HepG2 (cell line): ENCODE measurements around the gene PSMD9. TPM values are rescaled to one million over a fixed set of nuclear protein-coding genes. Genes with fewer than 3 reads are reported as not detected.

ENCODE experiments used
- NFKBIZ ChIP-seq: IDR thresholded peaks from 2 replicates; pipeline ENCODE4 v1.6.1; 2018; ENCODE audit warnings: missing genetic modification reagents, missing compliant biosample characterization
- PITX1 ChIP-seq: sonication (generic); formaldehyde crosslinking; IDR thresholded peaks from 2 replicates; pipeline ENCODE4 v1.5.1; 2020; ENCODE audit warnings: mild to moderate bottlenecking, missing genetic modification reagents
- SETDB1 ChIP-seq: sonication (generic); formaldehyde crosslinking; IDR thresholded peaks from 2 replicates; pipeline ENCODE4 v1.5.1; 2020; ENCODE audit warnings: missing genetic modification reagents, mild to moderate bottlenecking, borderline replicate concordance
- SNAPC2 ChIP-seq: sonication (generic); formaldehyde crosslinking; IDR thresholded peaks from 2 replicates; pipeline ENCODE4 v1.8.1; 2022; ENCODE audit warnings: mild to moderate bottlenecking, missing genetic modification reagents
- TBL1XR1 ChIP-seq: fragments of 150-350 bp; IDR thresholded peaks from 2 replicates; pipeline ENCODE4 v1.6.1; 2014; ENCODE audit warnings: borderline replicate concordance, low read length; ENCODE audit not compliant: partially characterized antibody
- ZFP36L1 ChIP-seq: sonication (generic); formaldehyde crosslinking; IDR thresholded peaks from 2 replicates; pipeline ENCODE4 v1.8.0; 2022; ENCODE audit warnings: mild to moderate bottlenecking, missing genetic modification reagents, moderate library complexity
- ZNF143 ChIP-seq: sonication (generic); formaldehyde crosslinking; IDR thresholded peaks from 2 replicates; pipeline ENCODE4 v1.4.0; 2020; ENCODE audit warnings: missing genetic modification reagents
- ZNF253 ChIP-seq: sonication (generic); formaldehyde crosslinking; IDR thresholded peaks from 2 replicates; pipeline ENCODE4 v1.8.0; 2022; ENCODE audit warnings: mild to moderate bottlenecking, missing genetic modification reagents, borderline replicate concordance
- ZNF296 ChIP-seq: sonication (generic); formaldehyde crosslinking; conservative IDR thresholded peaks from 2 replicates; pipeline ENCODE4 v1.5.0; 2020; ENCODE audit warnings: mild to moderate bottlenecking, missing genetic modification reagents
- ZNF563 ChIP-seq: sonication (generic); formaldehyde crosslinking; IDR thresholded peaks from 2 replicates; pipeline ENCODE4 v1.8.0; 2022; ENCODE audit warnings: mild to moderate bottlenecking, moderate library complexity, missing genetic modification reagents
- ZNF567 ChIP-seq: sonication (generic); formaldehyde crosslinking; IDR thresholded peaks from 2 replicates; pipeline ENCODE4 v1.8.1; 2023; ENCODE audit warnings: mild to moderate bottlenecking, missing genetic modification reagents, borderline replicate concordance
- ZNF569 ChIP-seq: sonication (generic); formaldehyde crosslinking; IDR thresholded peaks from 2 replicates; pipeline ENCODE4 v1.5.0; 2020; ENCODE audit warnings: mild to moderate bottlenecking, missing genetic modification reagents, moderate library complexity, borderline replicate concordance
- ZNF768 ChIP-seq: sonication (generic); formaldehyde crosslinking; IDR thresholded peaks from 2 replicates; pipeline ENCODE4 v1.4.0; 2020; ENCODE audit warnings: missing genetic modification reagents
- ZNF839 ChIP-seq: sonication (generic); formaldehyde crosslinking; IDR thresholded peaks from 2 replicates; pipeline ENCODE4 v1.4.0; 2020; ENCODE audit warnings: missing genetic modification reagents, mild to moderate bottlenecking, borderline replicate concordance
- ZSCAN30 ChIP-seq: sonication (generic); formaldehyde crosslinking; IDR thresholded peaks from 2 replicates; pipeline ENCODE4 v1.5.0; 2020; ENCODE audit warnings: mild to moderate bottlenecking, missing genetic modification reagents
- ZZZ3 ChIP-seq: sonication (generic); formaldehyde crosslinking; IDR thresholded peaks from 2 replicates; pipeline ENCODE4 v1.4.0; 2020; ENCODE audit warnings: missing genetic modification reagents, mild to moderate bottlenecking, borderline replicate concordance
- polyA plus RNA-seq, 8 experiments: library from polyadenylated mRNA; depleted of rRNA in 3 of 8; stranded (reverse) in 7 of 8; unstranded in 1 of 8; fragments of >200 nt; fragmentation: Illumina TruSeq in 4 of 8; extraction: Trizol in 4 of 8; gene quantifications; 2 replicates each; pipeline versions ENCODE4 v1.2.1 to v1.2.3, GENCODE V29; 2011 to 2016; ENCODE audit warnings: low read depth in 4 of 8, missing spikeins in 1 of 8, mixed read lengths in 1 of 8; ENCODE audit not compliant: insufficient read depth in 1 of 8
- total RNA-seq, 5 experiments: library from RNA; depleted of rRNA; stranded (reverse); fragments of >200 nt; fragmentation: Illumina TruSeq; extraction: Trizol; gene quantifications; 2 replicates each; pipeline ENCODE4 v1.2.3, GENCODE V29; 2016; ENCODE audit warnings: low read depth in 1 of 5
- TF ChIP-seq, protein P1 (sequence below): sonication (generic); formaldehyde crosslinking; IDR thresholded peaks from 2 replicates; pipeline ENCODE4 v1.4.0; 2020; ENCODE audit warnings: mild to moderate bottlenecking, missing genetic modification reagents
- TF ChIP-seq, protein P2 (sequence below): sonication (generic); formaldehyde crosslinking; IDR thresholded peaks from 2 replicates; pipeline ENCODE4 v1.4.0; 2020; ENCODE audit warnings: missing genetic modification reagents
- TF ChIP-seq, protein P3 (sequence below): IDR thresholded peaks from 2 replicates; pipeline ENCODE4 v1.6.1; 2016; ENCODE audit warnings: low read depth, borderline replicate concordance
- TF ChIP-seq, protein P4 (sequence below): sonication (generic); formaldehyde crosslinking; conservative IDR thresholded peaks from 2 replicates; pipeline ENCODE4 v1.4.0; 2020; ENCODE audit warnings: missing genetic modification reagents
- TF ChIP-seq, protein P5 (sequence below): IDR thresholded peaks from 2 replicates; pipeline ENCODE4 v1.6.1; 2016; ENCODE audit warnings: mild to moderate bottlenecking

The PSMD9 gene
- total and polyA plus RNA-seq, 2 of the 13 experiments (the other 11 are each of a cell fraction or from before 2014, with no cell fraction given), result 41.4 to 61.1 TPM

DNA sequence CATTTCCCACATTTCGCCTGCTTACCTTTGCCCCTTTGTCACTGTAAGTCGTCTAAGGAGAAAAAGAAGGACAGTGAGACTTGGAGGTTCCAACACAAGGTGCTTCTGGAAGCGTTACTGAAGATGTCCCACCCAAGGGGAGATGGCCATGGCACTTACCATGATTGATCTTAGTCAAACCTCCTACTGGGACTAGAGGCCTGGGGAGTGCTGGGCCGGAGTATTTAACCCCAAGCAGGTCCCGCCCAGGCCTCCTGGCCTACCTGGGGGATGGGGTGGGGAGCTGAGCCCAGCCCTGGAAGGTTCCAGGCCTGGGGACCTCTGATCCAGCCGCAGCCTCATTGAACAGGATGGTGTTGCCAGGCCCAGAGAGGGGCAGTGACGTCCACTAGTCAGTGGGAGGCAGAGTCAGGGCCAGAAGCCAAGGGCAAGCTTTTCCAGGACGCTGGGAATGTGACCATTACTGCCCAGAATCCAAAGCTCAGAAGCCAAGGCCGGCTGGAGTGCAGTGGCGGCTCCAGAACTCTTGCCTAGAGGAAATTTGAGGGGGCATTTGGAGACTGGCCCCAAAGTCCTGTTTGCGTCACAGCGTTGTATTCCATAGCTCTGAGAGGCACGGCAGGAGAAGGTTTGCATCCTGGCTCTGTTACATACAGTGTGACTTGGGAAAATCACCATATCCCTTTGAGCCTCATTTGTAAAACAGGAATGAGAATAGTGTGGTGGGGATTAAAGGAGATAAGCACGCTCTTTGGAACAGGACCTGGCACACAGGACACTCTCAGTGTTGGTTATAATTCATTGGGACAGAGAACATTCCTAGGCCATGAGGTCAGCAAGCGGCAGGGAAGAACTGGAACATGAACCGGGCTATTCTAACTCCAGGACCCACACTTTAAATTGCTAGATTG, 29.7 kb upstream of the PSMD9 start, which contains the start of gene HPD (continued):
- TF ChIP-seq, protein P1, sequence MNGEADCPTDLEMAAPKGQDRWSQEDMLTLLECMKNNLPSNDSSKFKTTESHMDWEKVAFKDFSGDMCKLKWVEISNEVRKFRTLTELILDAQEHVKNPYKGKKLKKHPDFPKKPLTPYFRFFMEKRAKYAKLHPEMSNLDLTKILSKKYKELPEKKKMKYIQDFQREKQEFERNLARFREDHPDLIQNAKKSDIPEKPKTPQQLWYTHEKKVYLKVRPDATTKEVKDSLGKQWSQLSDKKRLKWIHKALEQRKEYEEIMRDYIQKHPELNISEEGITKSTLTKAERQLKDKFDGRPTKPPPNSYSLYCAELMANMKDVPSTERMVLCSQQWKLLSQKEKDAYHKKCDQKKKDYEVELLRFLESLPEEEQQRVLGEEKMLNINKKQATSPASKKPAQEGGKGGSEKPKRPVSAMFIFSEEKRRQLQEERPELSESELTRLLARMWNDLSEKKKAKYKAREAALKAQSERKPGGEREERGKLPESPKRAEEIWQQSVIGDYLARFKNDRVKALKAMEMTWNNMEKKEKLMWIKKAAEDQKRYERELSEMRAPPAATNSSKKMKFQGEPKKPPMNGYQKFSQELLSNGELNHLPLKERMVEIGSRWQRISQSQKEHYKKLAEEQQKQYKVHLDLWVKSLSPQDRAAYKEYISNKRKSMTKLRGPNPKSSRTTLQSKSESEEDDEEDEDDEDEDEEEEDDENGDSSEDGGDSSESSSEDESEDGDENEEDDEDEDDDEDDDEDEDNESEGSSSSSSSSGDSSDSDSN (CRISPR knock-in tag), result peak; percentile 63
- peak; percentile 83 for TF ChIP-seq ZNF768
- no peak for TF ChIP-seq ZNF569
- TF ChIP-seq ZNF563 (CRISPR knock-in tag), result no peak; the same call in 1 of the 2 replicates
- TF ChIP-seq ZNF296 (CRISPR knock-in tag), result no peak
- TF ChIP-seq SETDB1 (CRISPR knock-in tag), result no peak
- TF ChIP-seq, protein P2, sequence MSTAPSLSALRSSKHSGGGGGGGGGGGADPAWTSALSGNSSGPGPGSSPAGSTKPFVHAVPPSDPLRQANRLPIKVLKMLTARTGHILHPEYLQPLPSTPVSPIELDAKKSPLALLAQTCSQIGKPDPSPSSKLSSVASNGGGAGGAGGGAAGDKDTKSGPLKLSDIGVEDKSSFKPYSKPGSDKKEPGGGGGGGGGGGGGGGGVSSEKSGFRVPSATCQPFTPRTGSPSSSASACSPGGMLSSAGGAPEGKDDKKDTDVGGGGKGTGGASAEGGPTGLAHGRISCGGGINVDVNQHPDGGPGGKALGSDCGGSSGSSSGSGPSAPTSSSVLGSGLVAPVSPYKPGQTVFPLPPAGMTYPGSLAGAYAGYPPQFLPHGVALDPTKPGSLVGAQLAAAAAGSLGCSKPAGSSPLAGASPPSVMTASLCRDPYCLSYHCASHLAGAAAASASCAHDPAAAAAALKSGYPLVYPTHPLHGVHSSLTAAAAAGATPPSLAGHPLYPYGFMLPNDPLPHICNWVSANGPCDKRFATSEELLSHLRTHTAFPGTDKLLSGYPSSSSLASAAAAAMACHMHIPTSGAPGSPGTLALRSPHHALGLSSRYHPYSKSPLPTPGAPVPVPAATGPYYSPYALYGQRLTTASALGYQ (CRISPR knock-in tag), result no peak
- TF ChIP-seq ZZZ3 (CRISPR knock-in tag), result no peak
- TF ChIP-seq NFKBIZ (CRISPR knock-in tag), result peak; percentile 36; the same call in 1 of the 2 replicates
- TF ChIP-seq, protein P3, sequence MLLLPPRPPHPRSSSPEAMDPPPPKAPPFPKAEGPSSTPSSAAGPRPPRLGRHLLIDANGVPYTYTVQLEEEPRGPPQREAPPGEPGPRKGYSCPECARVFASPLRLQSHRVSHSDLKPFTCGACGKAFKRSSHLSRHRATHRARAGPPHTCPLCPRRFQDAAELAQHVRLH (CRISPR knock-in tag), result peak; percentile 20; the same call in 1 of the 2 replicates
- TF ChIP-seq ZNF253 (CRISPR knock-in tag), result no peak
- TF ChIP-seq PITX1 (CRISPR knock-in tag), result peak; percentile 67
- TF ChIP-seq ZFP36L1 (CRISPR knock-in tag), result no peak
- TF ChIP-seq, protein P4, sequence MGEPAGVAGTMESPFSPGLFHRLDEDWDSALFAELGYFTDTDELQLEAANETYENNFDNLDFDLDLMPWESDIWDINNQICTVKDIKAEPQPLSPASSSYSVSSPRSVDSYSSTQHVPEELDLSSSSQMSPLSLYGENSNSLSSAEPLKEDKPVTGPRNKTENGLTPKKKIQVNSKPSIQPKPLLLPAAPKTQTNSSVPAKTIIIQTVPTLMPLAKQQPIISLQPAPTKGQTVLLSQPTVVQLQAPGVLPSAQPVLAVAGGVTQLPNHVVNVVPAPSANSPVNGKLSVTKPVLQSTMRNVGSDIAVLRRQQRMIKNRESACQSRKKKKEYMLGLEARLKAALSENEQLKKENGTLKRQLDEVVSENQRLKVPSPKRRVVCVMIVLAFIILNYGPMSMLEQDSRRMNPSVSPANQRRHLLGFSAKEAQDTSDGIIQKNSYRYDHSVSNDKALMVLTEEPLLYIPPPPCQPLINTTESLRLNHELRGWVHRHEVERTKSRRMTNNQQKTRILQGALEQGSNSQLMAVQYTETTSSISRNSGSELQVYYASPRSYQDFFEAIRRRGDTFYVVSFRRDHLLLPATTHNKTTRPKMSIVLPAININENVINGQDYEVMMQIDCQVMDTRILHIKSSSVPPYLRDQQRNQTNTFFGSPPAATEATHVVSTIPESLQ (CRISPR knock-in tag), result no peak
- no peak for TF ChIP-seq SNAPC2
- no peak for TF ChIP-seq TBL1XR1
- no peak for TF ChIP-seq ZNF839
- peak; percentile 34; the same call in 1 of the 2 replicates for TF ChIP-seq ZNF143 (CRISPR knock-in tag)
- TF ChIP-seq, protein P5, sequence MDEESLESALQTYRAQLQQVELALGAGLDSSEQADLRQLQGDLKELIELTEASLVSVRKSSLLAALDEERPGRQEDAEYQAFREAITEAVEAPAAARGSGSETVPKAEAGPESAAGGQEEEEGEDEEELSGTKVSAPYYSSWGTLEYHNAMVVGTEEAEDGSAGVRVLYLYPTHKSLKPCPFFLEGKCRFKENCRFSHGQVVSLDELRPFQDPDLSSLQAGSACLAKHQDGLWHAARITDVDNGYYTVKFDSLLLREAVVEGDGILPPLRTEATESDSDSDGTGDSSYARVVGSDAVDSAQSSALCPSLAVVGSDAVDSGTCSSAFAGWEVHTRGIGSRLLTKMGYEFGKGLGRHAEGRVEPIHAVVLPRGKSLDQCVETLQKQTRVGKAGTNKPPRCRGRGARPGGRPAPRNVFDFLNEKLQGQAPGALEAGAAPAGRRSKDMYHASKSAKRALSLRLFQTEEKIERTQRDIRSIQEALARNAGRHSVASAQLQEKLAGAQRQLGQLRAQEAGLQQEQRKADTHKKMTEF (CRISPR knock-in tag), result 0 out of 2 replicates have a peak, but pooled peaks have one; percentile 56
- no peak for TF ChIP-seq ZSCAN30 (CRISPR knock-in tag)
- TF ChIP-seq ZNF567 (CRISPR knock-in tag), result no peak
